MM.1S (cell line): ENCODE results near the gene MRPL47.

Experiments used
- DNase-seq: peaks from one replicate; pipeline ENCODE4 v3.0.0-alpha.2; 2015
- H2AFZ ChIP-seq: fragments of 300-600 bp; sonication (generic); 2 replicates; pipeline ENCODE4 v1.6.0; 2016; ENCODE audit warnings: antibody characterized with exemption, low read length
- H3F3A ChIP-seq: fragments of 300-600 bp; sonication (generic); 2 replicates; pipeline ENCODE4 v1.6.1; 2016; ENCODE audit warnings: mild to moderate bottlenecking, antibody characterized with exemption, low read length, moderate library complexity, mixed read lengths; ENCODE audit not compliant: insufficient read depth
- H3K27ac ChIP-seq: fragments of 300-600 bp; sonication (generic); 2 replicates; pipeline ENCODE4 v1.5.1; 2016; ENCODE audit warnings: mild to moderate bottlenecking, low read length
- H3K27me3 ChIP-seq: fragments of 300-600 bp; sonication (generic); replicated peaks from 2 replicates; pipeline ENCODE4 v1.6.0; 2016; ENCODE audit warnings: low read length; ENCODE audit not compliant: insufficient read depth
- H3K36me3 ChIP-seq: fragments of 300-600 bp; sonication (generic); replicated peaks from 2 replicates; pipeline ENCODE4 v1.6.1; 2016; ENCODE audit warnings: mild to moderate bottlenecking, low read length, mixed read lengths; ENCODE audit not compliant: insufficient read depth
- H3K4me1 ChIP-seq: fragments of 300-600 bp; sonication (generic); 2 replicates; pipeline ENCODE4 v1.6.1; 2016; ENCODE audit warnings: low read length, mixed read lengths
- H3K4me2 ChIP-seq: fragments of 300-600 bp; sonication (generic); 2 replicates; pipeline ENCODE4 v1.6.0; 2016; ENCODE audit warnings: low read depth, low read length
- H3K4me3 ChIP-seq: fragments of 300-600 bp; sonication (generic); 2 replicates; pipeline ENCODE4 v1.5.1; 2016; ENCODE audit warnings: low read length, mixed read lengths
- H3K79me2 ChIP-seq: fragments of 300-600 bp; sonication (generic); 2 replicates; pipeline ENCODE4 v1.6.1; 2016; ENCODE audit warnings: mixed run types, low read length, mixed read lengths
- H3K9ac ChIP-seq: fragments of 300-600 bp; sonication (generic); 2 replicates; pipeline ENCODE4 v1.6.1; 2016; ENCODE audit warnings: low read length, mixed read lengths
- H3K9me2 ChIP-seq: fragments of 300-600 bp; sonication (generic); replicated peaks from 2 replicates; pipeline ENCODE4 v1.6.1; 2016; ENCODE audit warnings: mild to moderate bottlenecking, low read length, mixed read lengths; ENCODE audit not compliant: insufficient read depth
- H3K9me3 ChIP-seq: fragments of 300-600 bp; sonication (generic); replicated peaks from 2 replicates; pipeline ENCODE4 v1.6.1; 2016; ENCODE audit warnings: mild to moderate bottlenecking, low read length, mixed read lengths; ENCODE audit not compliant: insufficient read depth
- H4K20me1 ChIP-seq: fragments of 300-600 bp; sonication (generic); 2 replicates; pipeline ENCODE4 v1.6.1; 2016; ENCODE audit warnings: mild to moderate bottlenecking, low read length, moderate library complexity, mixed read lengths; ENCODE audit not compliant: insufficient read depth
- CTCF ChIP-seq: fragments of 300-600 bp; sonication (generic); IDR thresholded peaks from 2 replicates; pipeline ENCODE4 v1.5.1; 2016; ENCODE audit warnings: antibody characterized with exemption, low read length, mixed read lengths
- EZH2 ChIP-seq: fragments of 300-600 bp; sonication (generic); optimal IDR thresholded peaks from 2 replicates; pipeline ENCODE3; 2017; ENCODE audit warnings: low read depth, mild to moderate bottlenecking, antibody characterized with exemption, low read length, mixed read lengths
- EZH2phosphoT487 ChIP-seq: fragments of 300-600 bp; sonication (generic); IDR thresholded peaks from 2 replicates; pipeline ENCODE4 v1.6.1; 2018; ENCODE audit warnings: antibody characterized with exemption, low read length

Gene MRPL47

GRCh38 chr3:179604321-179605078 is at the start of gene MRPL47, which contains the start of gene NDUFB5:
TSS of gene MRPL47 (minus strand) at chr3:179604638. CDS start at chr3:179604624, 14 bp downstream.
TSS of gene NDUFB5 (plus strand) at chr3:179604794. CDS start at chr3:179604816, 22 bp downstream.
- DNase-seq, result peak; percentile 99
- TF ChIP-seq CTCF, result no peak
- TF ChIP-seq EZH2, result no peak
- TF ChIP-seq EZH2phosphoT487, result no peak
- Histone ChIP-seq H3K9ac (peak within 1 kb of the TSS; percentile 89), H3K27me3 (no peaks in the 10 kb centered on the region), H3K4me1 (peaks cover 29% of the 10 kb centered on the region), H3K9me2 (no peaks in the 10 kb centered on the region), H2AFZ (peak within 1 kb of the TSS; percentile 78), H3K27ac (peak within 1 kb of the TSS; percentile 64), H4K20me1 (no peaks in the 10 kb centered on the region), H3K9me3 (no peaks in the 10 kb centered on the region), H3K79me2 (peaks cover 84% of the 10 kb centered on the region), H3K4me3 (peak within 1 kb of the TSS; percentile 88), H3K4me2 (peak within 1 kb of the TSS; percentile 71), H3F3A (peaks cover 6% of the 10 kb centered on the region; the same call in 1 of the 2 replicates), H3K36me3 (peaks cover 9% of the 10 kb centered on the region)

- 0 out of 2 replicates have a peak, but pooled peaks cover 6% of the 10 kb centered on the region for H3K27me3 ChIP-seq
- H3K36me3 ChIP-seq, result no peaks in the 10 kb centered on the region
- no peaks in the 10 kb centered on the region for H3K9me3 ChIP-seq
- DNase-seq, result peak; percentile 84
- peak overlapping the region; percentile 80 for H3K27ac ChIP-seq
- H4K20me1 ChIP-seq, result 0 out of 2 replicates have a peak, but pooled peaks cover 3% of the 10 kb centered on the region
- peak overlapping the region; percentile 90 for H3K4me3 ChIP-seq
- peaks cover 47% of the 10 kb centered on the region for H3K79me2 ChIP-seq
- H2AFZ ChIP-seq, result peak overlapping the region; percentile 80
- peak overlapping the region; percentile 89 for H3K9ac ChIP-seq
- H3K4me2 ChIP-seq, result peak overlapping the region; percentile 82
- peaks cover 21% of the 10 kb centered on the region; the same call in 1 of the 2 replicates for H3K4me1 ChIP-seq
- H3K9me2 ChIP-seq, result no peaks in the 10 kb centered on the region
- TF ChIP-seq EZH2, result no peak
- peak; percentile 13; the same call in 1 of the 2 replicates for TF ChIP-seq CTCF
- peaks cover 23% of the 10 kb centered on the region for H3F3A ChIP-seq
Observed at GRCh38 chr3:179653096-179653797, 48.8 kb upstream of the MRPL47 start.

GRCh38 chr3:179652447-179653095 is 48.1 kb upstream of the MRPL47 start, which contains the start of gene USP13:
TSS of gene USP13 (plus strand) at chr3:179653040. CDS start at chr3:179653226, 186 bp downstream.
- 0 out of 2 replicates have a peak, but pooled peaks cover 6% of the 10 kb centered on the region for H3K27me3 ChIP-seq
- peak within 1 kb of the TSS; percentile 89 for H3K9ac ChIP-seq
- peaks cover 23% of the 10 kb centered on the region for H3F3A ChIP-seq
- H3K27ac ChIP-seq, result peak within 1 kb of the TSS; percentile 80
- peak within 1 kb of the TSS; percentile 80 for H2AFZ ChIP-seq
- H3K9me3 ChIP-seq, result no peaks in the 10 kb centered on the region
- peak; percentile 13; the same call in 1 of the 2 replicates for TF ChIP-seq CTCF
- no peak for TF ChIP-seq EZH2phosphoT487
- TF ChIP-seq EZH2, result no peak
- DNase-seq, result peak; percentile 93
- H3K79me2 ChIP-seq, result peaks cover 40% of the 10 kb centered on the region
- H3K4me1 ChIP-seq, result peaks cover 21% of the 10 kb centered on the region; the same call in 1 of the 2 replicates
- H3K9me2 ChIP-seq, result no peaks in the 10 kb centered on the region
- H3K36me3 ChIP-seq, result no peaks in the 10 kb centered on the region
- peak within 1 kb of the TSS; percentile 90 for H3K4me3 ChIP-seq
- H3K4me2 ChIP-seq, result peak within 1 kb of the TSS; percentile 82
- H4K20me1 ChIP-seq, result 0 out of 2 replicates have a peak, but pooled peaks cover 3% of the 10 kb centered on the region
